ENCODE data around the gene OR2B2. TPM values are rescaled to one million over a fixed set of nuclear protein-coding genes. Genes with fewer than 3 reads are reported as not detected.
"Not testable (repeated sequence)": the region's sequence is repeated elsewhere in the genome, so short reads cannot be mapped to it uniquely, and the experiment has no call there.

OR2B2 gene
- total RNA-seq, 2 experiments from 2014 or later: not detected

DNA sequence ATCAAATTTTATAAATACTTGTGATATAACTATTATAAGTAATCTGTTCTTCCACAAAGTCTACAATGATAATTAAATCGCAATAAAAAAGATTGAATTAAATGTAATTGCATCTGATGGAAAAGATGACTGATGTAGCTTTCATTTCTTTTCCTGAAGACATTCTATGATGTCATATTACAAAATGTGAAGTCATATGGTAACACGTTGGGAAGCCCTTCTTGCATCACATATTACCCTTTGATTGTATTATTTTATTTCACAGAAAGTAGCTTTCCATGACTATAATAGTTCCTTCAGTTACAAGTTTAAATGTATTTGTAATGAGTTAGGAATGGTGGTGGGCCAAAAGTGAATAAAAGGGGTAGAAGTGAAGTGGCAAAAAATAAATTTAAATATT, 19.0 kb upstream of the OR2B2 start:
- no peak overlapping the region for H3K4me3 Mint-ChIP-seq
- CTCF ChIA-PET: no interaction called here
- POLR2A ChIA-PET: no interaction called here

DNA sequence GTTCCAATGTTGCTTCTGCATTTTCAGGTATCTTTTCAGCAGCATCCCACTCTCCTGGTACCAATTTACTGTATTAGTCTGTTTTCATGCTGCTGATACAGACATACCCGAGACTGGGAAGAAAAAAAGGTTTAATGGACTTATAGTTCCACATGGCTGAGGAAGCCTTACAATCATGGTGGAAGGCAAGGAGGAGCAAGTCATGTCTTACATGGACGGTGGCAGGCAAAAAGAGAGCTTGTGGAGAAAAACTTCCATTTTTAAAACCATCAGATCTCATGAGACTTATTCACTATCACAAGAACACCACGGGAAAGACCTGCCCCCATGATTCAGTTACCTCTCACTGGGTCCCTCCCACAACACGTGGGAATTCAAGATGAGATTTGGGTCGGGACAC, 17.7 kb upstream of the OR2B2 start:
- DNase-seq; POLR2A ChIA-PET; H3K4me1 Mint-ChIP-seq (ENCODE audit: low read depth); H3K9me3 ChIP-seq (ENCODE audit: control insufficient read depth in 1 of 2, insufficient read depth in 1 of 2, low read length in 2 of 2); H3K4me3 ChIP-seq (ENCODE audit: low read length); H3K36me3 Mint-ChIP-seq (ENCODE audit: low read depth); H3K9me3 Mint-ChIP-seq; H3K27ac Mint-ChIP-seq; intact Hi-C loops (cut with DNase I, micrococcal nuclease); CTCF ChIA-PET; H3K4me1 ChIP-seq (ENCODE audit: insufficient read depth, low read length); H3K27ac ChIP-seq (ENCODE audit: low read depth in 1 of 2, low read length in 2 of 2); H3K4me3 Mint-ChIP-seq; H3K36me3 ChIP-seq (ENCODE audit: insufficient read depth, low read length); ATAC-seq (ENCODE audit: poor library complexity): not testable (repeated sequence)
- peaks cover 3 to 16% of the 10 kb centered on the region in 2 experiments for H3K27me3 ChIP-seq (ENCODE audit: control insufficient read depth in 1 of 2, insufficient read depth in 2 of 2, low read length in 2 of 2)
- H3K27me3 Mint-ChIP-seq: peaks cover 55% of the 10 kb centered on the region

More for the DNA sequence above, 19.0 kb upstream of the OR2B2 start:
- Histone ChIP-seq H3K27me3 (ENCODE audit: control insufficient read depth in 1 of 2, insufficient read depth in 2 of 2, low read length in 2 of 2) (peaks cover 3 to 12% of the 10 kb centered on the region in 2 experiments), H3K27ac (ENCODE audit: low read depth in 1 of 2, low read length in 2 of 2) (no peak overlapping the region), H3K36me3 (ENCODE audit: insufficient read depth, low read length) (no peaks in the 10 kb centered on the region), H3K4me3 (ENCODE audit: low read length) (no peak overlapping the region), H3K9me3 (ENCODE audit: control insufficient read depth in 1 of 2, insufficient read depth in 1 of 2, low read length in 2 of 2) (no peaks in the 10 kb centered on the region), H3K4me1 (ENCODE audit: insufficient read depth, low read length) (no peaks in the 10 kb centered on the region)
- Mint-ChIP-seq H3K4me1 (ENCODE audit: low read depth) (no peaks in the 10 kb centered on the region), H3K36me3 (ENCODE audit: low read depth) (no peaks in the 10 kb centered on the region), H3K9me3 (peaks cover 2% of the 10 kb centered on the region), H3K27me3 (peaks cover 59% of the 10 kb centered on the region), H3K27ac (no peak overlapping the region)
- intact Hi-C loops (cut with DNase I, micrococcal nuclease): no loop called here
- DNase-seq (no peak), ATAC-seq (ENCODE audit: poor library complexity) (no peak)
- TF ChIP-seq, protein P1, sequence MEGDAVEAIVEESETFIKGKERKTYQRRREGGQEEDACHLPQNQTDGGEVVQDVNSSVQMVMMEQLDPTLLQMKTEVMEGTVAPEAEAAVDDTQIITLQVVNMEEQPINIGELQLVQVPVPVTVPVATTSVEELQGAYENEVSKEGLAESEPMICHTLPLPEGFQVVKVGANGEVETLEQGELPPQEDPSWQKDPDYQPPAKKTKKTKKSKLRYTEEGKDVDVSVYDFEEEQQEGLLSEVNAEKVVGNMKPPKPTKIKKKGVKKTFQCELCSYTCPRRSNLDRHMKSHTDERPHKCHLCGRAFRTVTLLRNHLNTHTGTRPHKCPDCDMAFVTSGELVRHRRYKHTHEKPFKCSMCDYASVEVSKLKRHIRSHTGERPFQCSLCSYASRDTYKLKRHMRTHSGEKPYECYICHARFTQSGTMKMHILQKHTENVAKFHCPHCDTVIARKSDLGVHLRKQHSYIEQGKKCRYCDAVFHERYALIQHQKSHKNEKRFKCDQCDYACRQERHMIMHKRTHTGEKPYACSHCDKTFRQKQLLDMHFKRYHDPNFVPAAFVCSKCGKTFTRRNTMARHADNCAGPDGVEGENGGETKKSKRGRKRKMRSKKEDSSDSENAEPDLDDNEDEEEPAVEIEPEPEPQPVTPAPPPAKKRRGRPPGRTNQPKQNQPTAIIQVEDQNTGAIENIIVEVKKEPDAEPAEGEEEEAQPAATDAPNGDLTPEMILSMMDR (IDR thresholded peaks at IDR 0.05): no peak

DNA sequence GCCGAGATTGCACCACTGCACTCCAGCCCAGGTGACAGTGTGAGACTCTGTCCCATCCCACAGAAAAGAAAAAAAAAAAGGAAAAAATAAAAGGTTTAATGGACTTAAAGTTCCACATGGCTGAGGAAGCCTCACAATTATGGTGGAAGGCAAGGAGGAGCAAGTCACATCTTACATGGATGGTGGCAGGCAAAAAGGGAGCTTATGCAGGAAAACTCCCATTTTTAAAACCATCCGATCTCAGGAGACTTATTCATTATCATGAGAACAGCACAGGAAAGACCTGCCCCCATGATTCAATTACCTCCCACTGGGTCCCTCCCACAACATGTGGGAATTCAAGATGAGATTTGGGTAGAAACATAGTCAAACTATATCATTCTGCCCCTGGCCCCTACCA, 15.8 kb upstream of the OR2B2 start:
- H3K4me3 Mint-ChIP-seq; intact Hi-C loops (cut with DNase I, micrococcal nuclease); CTCF ChIA-PET; H3K4me1 Mint-ChIP-seq (ENCODE audit: low read depth); H3K4me3 ChIP-seq (ENCODE audit: low read length); H3K9me3 Mint-ChIP-seq; H3K27ac ChIP-seq (ENCODE audit: low read depth in 1 of 2, low read length in 2 of 2); H3K27ac Mint-ChIP-seq; DNase-seq; ATAC-seq (ENCODE audit: poor library complexity); H3K36me3 Mint-ChIP-seq (ENCODE audit: low read depth); POLR2A ChIA-PET; H3K4me1 ChIP-seq (ENCODE audit: insufficient read depth, low read length); H3K36me3 ChIP-seq (ENCODE audit: insufficient read depth, low read length); H3K9me3 ChIP-seq (ENCODE audit: control insufficient read depth in 1 of 2, insufficient read depth in 1 of 2, low read length in 2 of 2): not testable (repeated sequence)
- peaks cover 7 to 12% of the 10 kb centered on the region in 2 experiments for H3K27me3 ChIP-seq (ENCODE audit: control insufficient read depth in 1 of 2, insufficient read depth in 2 of 2, low read length in 2 of 2)
- peaks cover 42% of the 10 kb centered on the region for H3K27me3 Mint-ChIP-seq

DNA sequence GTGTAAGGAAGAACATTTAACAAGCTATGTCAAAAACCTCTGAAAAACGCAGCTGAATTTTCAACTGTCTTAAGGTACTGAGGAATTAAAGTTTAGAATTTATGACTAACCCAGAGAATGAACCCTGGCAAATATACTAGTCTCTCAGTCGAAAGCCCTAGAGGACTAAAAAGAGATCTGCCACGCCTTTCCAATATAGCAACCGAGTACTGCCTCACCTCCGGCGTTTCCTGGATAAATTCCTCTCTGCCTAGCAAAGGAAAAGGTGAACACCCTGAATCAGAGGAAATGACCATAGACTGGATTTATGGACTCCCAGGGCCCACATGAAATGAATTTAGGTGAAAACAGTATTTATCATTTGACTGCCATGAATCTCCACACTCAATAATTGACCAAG, 12.0 kb upstream of the OR2B2 start:
- no peaks in the 10 kb centered on the region for H3K9me3 Mint-ChIP-seq
- H3K27me3 ChIP-seq (ENCODE audit: control insufficient read depth in 1 of 2, insufficient read depth in 2 of 2, low read length in 2 of 2): peaks cover 6 to 17% of the 10 kb centered on the region in 2 experiments
- POLR2A ChIA-PET: no interaction called here
- no peak overlapping the region for H3K4me3 Mint-ChIP-seq
- peaks cover 51% of the 10 kb centered on the region for H3K27me3 Mint-ChIP-seq
- H3K27ac ChIP-seq (ENCODE audit: low read depth in 1 of 2, low read length in 2 of 2): no peak overlapping the region
- no peaks in the 10 kb centered on the region for H3K9me3 ChIP-seq (ENCODE audit: control insufficient read depth in 1 of 2, insufficient read depth in 1 of 2, low read length in 2 of 2)
- intact Hi-C loops (cut with DNase I, micrococcal nuclease): no loop called here
- H3K4me3 ChIP-seq (ENCODE audit: low read length): no peak overlapping the region
- no peaks in the 10 kb centered on the region for H3K36me3 Mint-ChIP-seq (ENCODE audit: low read depth)
- no peak for DNase-seq
- no peak overlapping the region for H3K27ac Mint-ChIP-seq
- no peaks in the 10 kb centered on the region for H3K4me1 ChIP-seq (ENCODE audit: insufficient read depth, low read length)
- no peaks in the 10 kb centered on the region for H3K36me3 ChIP-seq (ENCODE audit: insufficient read depth, low read length)
- CTCF ChIA-PET: no interaction called here
- H3K4me1 Mint-ChIP-seq (ENCODE audit: low read depth): no peaks in the 10 kb centered on the region
- ATAC-seq (ENCODE audit: poor library complexity): no peak
- TF ChIP-seq, protein P1 (IDR thresholded peaks at IDR 0.05): no peak

Data from CD4-positive, alpha-beta T cell (primary cell).